GM12872 (cell line): ENCODE results near the gene AACS.
A peak's percentile ranks its signal among the peaks of the same experiment; 100 is the strongest.

Source experiments
- CTCF ChIP-seq: IDR thresholded peaks from 3 replicates; pipeline ENCODE4 v1.5.1; 2011; ENCODE audit warnings: low read depth, mild to moderate bottlenecking, low read length, moderate library complexity; ENCODE audit not compliant: insufficient read depth

AACS gene

GRCh38 chr12:125181107-125181506 lies 115.9 kb downstream of the AACS start:
- TF ChIP-seq CTCF: no peak

GRCh38 chr12:125183187-125184067 lies 118.2 kb downstream of the AACS start:
- TF ChIP-seq CTCF: peak; percentile 99

- no peak for TF ChIP-seq CTCF
Observed at GRCh38 chr12:125184213-125184967, 119.2 kb downstream of the AACS start.

- TF ChIP-seq CTCF: no peak
Observed at GRCh38 chr12:125185311-125185739, 120.1 kb downstream of the AACS start.

- TF ChIP-seq CTCF: peak; percentile 31; the same call in 1 of the 3 replicates
Observed at GRCh38 chr12:125185740-125186470, 120.7 kb downstream of the AACS start, which contains the start of gene TMEM132B. TSS of gene TMEM132B (plus strand) at chr12:125186386.

- no peak for TF ChIP-seq CTCF
Observed at GRCh38 chr12:125186471-125187147, 121.4 kb downstream of the AACS start.
